KOPT-K1 (cell line): Measurements from ENCODE around the gene OST4.

ENCODE experiments used
- H3K27ac ChIP-seq: fragments of 200-600 bp; sonication (generic); 2 replicates; pipeline ENCODE4 v1.5.1; 2016; ENCODE audit warnings: antibody characterized with exemption, mild to moderate bottlenecking, low read depth, low read length; ENCODE audit not compliant: poor library complexity, severe bottlenecking
- H3K36me3 ChIP-seq: fragments of 200-600 bp; sonication (generic); 2 replicates; pipeline ENCODE4 v1.5.1; 2017; ENCODE audit warnings: antibody characterized with exemption, mild to moderate bottlenecking, low read length, moderate library complexity; ENCODE audit not compliant: insufficient read depth
- H3K9me3 ChIP-seq: fragments of 200-600 bp; sonication (generic); 2 replicates; pipeline ENCODE4 v1.5.1; 2017; ENCODE audit warnings: antibody characterized with exemption, low read length, mild to moderate bottlenecking; ENCODE audit not compliant: insufficient read depth, poor library complexity, severe bottlenecking

OST4 gene

GRCh38 chr2:27096748-27097297, 25.4 kb upstream of the OST4 start:
- H3K9me3 ChIP-seq, result no peaks in the 10 kb centered on the region
- H3K27ac ChIP-seq, result no peak overlapping the region
- H3K36me3 ChIP-seq, result no peaks in the 10 kb centered on the region

- Histone ChIP-seq H3K27ac (no peak overlapping the region), H3K9me3 (no peaks in the 10 kb centered on the region), H3K36me3 (no peaks in the 10 kb centered on the region)
Observed at GRCh38 chr2:27095745-27096651, 24.5 kb upstream of the OST4 start.

- Histone ChIP-seq H3K9me3 (no peaks in the 10 kb centered on the region), H3K36me3 (no peaks in the 10 kb centered on the region), H3K27ac (no peak overlapping the region)
Observed at GRCh38 chr2:27095427-27095744, 23.9 kb upstream of the OST4 start.

DNA sequence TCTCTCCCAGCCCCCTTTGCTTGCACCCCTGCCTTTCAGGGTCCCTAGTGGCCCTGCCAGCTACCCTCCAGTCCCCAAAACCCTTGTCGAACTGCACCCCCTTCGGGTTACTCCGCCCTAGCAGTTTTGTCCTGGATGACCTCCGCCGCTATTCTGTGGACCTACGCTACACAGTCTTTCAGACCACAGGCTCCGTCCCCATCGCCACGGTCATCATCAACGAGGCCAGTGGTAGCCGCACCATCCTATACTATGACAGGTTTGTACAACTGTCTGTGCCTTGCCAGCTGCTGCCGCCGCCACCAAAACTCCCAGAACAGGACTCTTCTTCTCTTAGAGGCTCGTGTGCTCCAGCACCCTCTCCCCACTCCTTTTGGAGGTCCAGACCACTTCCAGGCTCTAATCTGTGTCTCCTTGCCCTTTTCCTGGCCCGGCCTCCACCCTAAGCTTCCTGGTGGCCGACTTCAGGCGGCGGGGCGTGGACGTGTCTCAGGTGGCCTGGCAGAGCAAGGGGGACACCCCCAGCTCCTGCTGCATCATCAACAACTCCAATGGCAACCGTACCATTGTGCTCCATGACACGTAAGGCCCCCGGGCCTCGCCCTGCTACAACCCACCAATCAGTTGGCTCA, 23.0 kb upstream of the OST4 start:
- Histone ChIP-seq H3K9me3 (no peaks in the 10 kb centered on the region), H3K36me3 (no peaks in the 10 kb centered on the region), H3K27ac (no peak overlapping the region)

GRCh38 chr2:27093430-27094352, 22.2 kb upstream of the OST4 start:
- H3K36me3 ChIP-seq, result no peaks in the 10 kb centered on the region
- no peaks in the 10 kb centered on the region for H3K9me3 ChIP-seq
- no peak overlapping the region for H3K27ac ChIP-seq

- no peaks in the 10 kb centered on the region for H3K9me3 ChIP-seq
- no peaks in the 10 kb centered on the region for H3K36me3 ChIP-seq
- H3K27ac ChIP-seq, result no peak overlapping the region
Observed at GRCh38 chr2:27092696-27093429, 21.4 kb upstream of the OST4 start.

DNA sequence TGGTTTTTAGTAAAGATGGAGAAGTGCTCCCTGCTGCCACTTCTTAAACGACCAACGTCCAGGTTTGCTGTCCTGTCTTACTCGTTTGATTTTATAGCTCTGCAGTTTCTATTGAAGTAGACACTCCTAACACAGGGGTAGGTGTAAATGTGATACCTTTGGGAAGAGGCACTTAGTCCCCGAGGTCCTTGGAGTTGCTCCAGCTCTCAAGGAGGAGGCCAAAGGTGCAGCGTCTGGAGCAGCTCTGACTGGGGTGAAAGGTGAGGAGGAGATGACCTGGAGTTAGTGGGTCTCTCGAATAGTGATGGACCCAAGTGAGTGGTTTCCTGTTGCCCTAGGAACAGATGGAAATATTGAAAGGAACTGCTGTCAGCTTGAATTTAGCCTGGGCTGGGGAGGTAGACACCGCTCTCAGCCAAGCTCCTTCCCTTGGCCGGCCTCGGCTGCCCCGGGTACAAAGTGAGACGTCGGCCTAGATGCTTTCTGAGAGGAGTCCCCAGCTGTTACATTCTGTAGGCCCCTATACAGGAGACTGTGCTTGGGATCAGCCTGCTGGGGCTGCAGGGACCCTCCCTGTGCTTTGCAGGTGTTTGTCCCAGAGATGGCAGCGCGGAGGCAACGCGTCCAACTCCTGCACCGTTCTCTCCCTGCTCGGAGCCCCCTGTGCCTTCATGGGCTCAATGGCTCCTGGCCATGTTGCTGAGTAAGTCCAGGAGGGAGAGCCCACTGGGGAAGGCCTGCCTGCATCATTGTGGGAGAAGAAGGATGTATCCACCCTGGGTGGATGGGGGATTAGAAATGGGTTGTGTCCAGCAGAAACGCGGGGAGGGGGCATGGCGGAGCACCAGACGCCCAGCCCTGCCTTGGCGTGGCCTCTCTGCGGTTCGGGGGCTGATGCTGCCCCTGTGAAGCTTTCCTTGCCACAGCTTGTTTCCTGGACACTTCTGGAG, 20.6 kb upstream of the OST4 start:
- Histone ChIP-seq H3K36me3 (no peaks in the 10 kb centered on the region), H3K27ac (no peak overlapping the region), H3K9me3 (no peaks in the 10 kb centered on the region)

- Histone ChIP-seq H3K36me3 (no peaks in the 10 kb centered on the region), H3K9me3 (no peaks in the 10 kb centered on the region), H3K27ac (no peak overlapping the region)
Observed at GRCh38 chr2:27089111-27089954, 17.9 kb upstream of the OST4 start.

DNA sequence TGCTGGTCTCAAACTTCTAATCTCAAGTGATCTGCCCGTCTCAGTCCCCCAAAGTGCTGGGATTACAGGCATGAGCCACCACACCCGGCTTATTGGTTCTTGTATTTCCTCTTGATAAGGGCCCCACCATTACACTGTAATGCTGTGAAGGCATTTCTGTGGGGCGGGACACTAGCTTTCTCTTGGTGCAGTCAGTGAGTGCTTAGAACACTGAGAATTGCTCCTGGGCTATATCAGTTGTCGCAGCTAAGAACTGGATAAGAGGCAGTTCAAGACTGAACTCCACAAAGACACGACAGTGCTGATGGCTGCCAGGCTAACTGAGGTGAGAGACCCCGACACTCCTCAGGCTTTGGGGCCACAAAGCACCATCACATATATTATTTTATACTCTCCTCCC, 17.2 kb upstream of the OST4 start:
- no peak overlapping the region for H3K27ac ChIP-seq
- H3K9me3 ChIP-seq, result no peaks in the 10 kb centered on the region
- no peaks in the 10 kb centered on the region for H3K36me3 ChIP-seq

- Histone ChIP-seq H3K27ac (no peak overlapping the region), H3K36me3 (no peaks in the 10 kb centered on the region), H3K9me3 (no peaks in the 10 kb centered on the region)
Observed at GRCh38 chr2:27087823-27088410, 16.5 kb upstream of the OST4 start.

GRCh38 chr2:27086724-27087593, 15.5 kb upstream of the OST4 start, which contains the start of gene KHK:
Gene KHK, plus strand, starts transcription at chr2:27086772. Its CDS starts 488 bp downstream, at chr2:27087260.
- Histone ChIP-seq H3K27ac (peak within 1 kb of the TSS; percentile 67), H3K36me3 (no peaks in the 10 kb centered on the region), H3K9me3 (no peaks in the 10 kb centered on the region)
